Liver (tissue), 9 donors: Measurements from ENCODE around the gene MRPL41. TPM values are rescaled to one million over a fixed set of nuclear protein-coding genes. Genes with fewer than 3 reads are reported as not detected.

ENCODE experiments used
- DNase-seq: peaks from one replicate; pipeline ENCODE4 v3.0.0-alpha.2; 2017; ENCODE audit warnings: low spot score
- H3K27ac ChIP-seq, 2 donors: one replicate each; pipeline ENCODE4 v1.7.0; 2013; ENCODE audit warnings: inconsistent platforms in 2 of 2, low read length in 2 of 2, control low read depth in 1 of 2, low read depth in 1 of 2, mild to moderate bottlenecking in 1 of 2
- H3K27me3 ChIP-seq, 4 donors: one replicate each; pipeline versions ENCODE4 v1.6.1 to v1.7.0; 2013; ENCODE audit warnings: low read length in 3 of 4, inconsistent platforms in 1 of 4, mild to moderate bottlenecking in 1 of 4, moderate library complexity in 1 of 4; ENCODE audit not compliant: control insufficient read depth in 4 of 4, insufficient read depth in 4 of 4
- H3K36me3 ChIP-seq, 4 donors: one replicate each; pipeline versions ENCODE4 v1.6.1 to v1.7.0; 2013; ENCODE audit warnings: low read length in 3 of 4, mild to moderate bottlenecking in 3 of 4, low read depth in 1 of 4, moderate library complexity in 1 of 4; ENCODE audit not compliant: control insufficient read depth in 4 of 4, insufficient read depth in 3 of 4
- H3K4me1 ChIP-seq, 4 donors: one replicate each; pipeline versions ENCODE4 v1.6.1 to v1.7.0; 2013; ENCODE audit warnings: low read length in 3 of 4, mild to moderate bottlenecking in 3 of 4, moderate library complexity in 1 of 4; ENCODE audit not compliant: control insufficient read depth in 4 of 4, insufficient read depth in 4 of 4
- H3K4me3 ChIP-seq, 3 donors: one replicate each; pipeline versions ENCODE4 v1.6.1 to v1.7.0; 2013; ENCODE audit warnings: low read length in 3 of 3, control low read depth in 1 of 3, low read depth in 1 of 3, mild to moderate bottlenecking in 1 of 3
- H3K9ac ChIP-seq, 2 donors: one replicate each; pipeline ENCODE4 v1.7.0; 2013; ENCODE audit warnings: low read length in 2 of 2, mild to moderate bottlenecking in 2 of 2, moderate library complexity in 2 of 2, control low read depth in 1 of 2, low read depth in 1 of 2
- H3K9me3 ChIP-seq, 4 donors: one replicate each; pipeline versions ENCODE4 v1.6.1 to v1.7.0; 2013; ENCODE audit warnings: low read length in 3 of 4; ENCODE audit not compliant: control insufficient read depth in 4 of 4
- ATF3 ChIP-seq: IDR thresholded peaks from 2 replicates; pipeline ENCODE4 v1.6.1; 2016; ENCODE audit warnings: antibody characterized with exemption
- CTCF ChIP-seq: fragments of 150-350 bp; IDR thresholded peaks from 2 replicates; pipeline ENCODE4 v1.5.1; 2017; ENCODE audit warnings: improper control_type of control experiment, low read depth, low read length; ENCODE audit not compliant: missing input control
- EGR1 ChIP-seq, 2 donors: IDR thresholded peaks; 2 replicates each; pipeline ENCODE4 v1.6.1; 2016 to 2018; ENCODE audit warnings: antibody characterized with exemption in 2 of 2, low read depth in 2 of 2
- FOXA2 ChIP-seq: IDR thresholded peaks from 2 replicates; pipeline ENCODE4 v1.6.1; 2016; ENCODE audit warnings: antibody characterized with exemption
- GABPA ChIP-seq, 2 donors: IDR thresholded peaks in 1 of 2; conservative IDR thresholded peaks in 1 of 2; 2 replicates each; pipeline ENCODE4 v1.6.1; 2016; ENCODE audit warnings: antibody characterized with exemption in 2 of 2, mild to moderate bottlenecking in 1 of 2, moderate library complexity in 1 of 2
- HNF4A ChIP-seq, 2 donors: conservative IDR thresholded peaks; 2 replicates each; pipeline ENCODE4 v1.6.1; 2016; ENCODE audit warnings: antibody characterized with exemption in 2 of 2, mild to moderate bottlenecking in 2 of 2
- JUND ChIP-seq, 2 donors: IDR thresholded peaks; 2 replicates each; pipeline ENCODE4 v1.6.1; 2016; ENCODE audit warnings: antibody characterized with exemption in 2 of 2
- NR2F2 ChIP-seq: IDR thresholded peaks from 2 replicates; pipeline ENCODE4 v1.6.1; 2016; ENCODE audit warnings: antibody characterized with exemption
- RAD21 ChIP-seq, 2 donors: IDR thresholded peaks; 2 replicates each; pipeline ENCODE4 v1.6.1; 2016; ENCODE audit warnings: antibody characterized with exemption in 2 of 2, mild to moderate bottlenecking in 2 of 2
- RXRA ChIP-seq, 2 donors: IDR thresholded peaks; 2 replicates each; pipeline ENCODE4 v1.6.1; 2017 to 2018; ENCODE audit warnings: antibody characterized with exemption in 2 of 2, mild to moderate bottlenecking in 1 of 2
- SP1 ChIP-seq: IDR thresholded peaks from 2 replicates; pipeline ENCODE4 v1.6.1; 2018; ENCODE audit warnings: antibody characterized with exemption, mild to moderate bottlenecking
- TAF1 ChIP-seq: conservative IDR thresholded peaks from 2 replicates; pipeline ENCODE4 v1.6.1; 2016; ENCODE audit warnings: antibody characterized with exemption, mild to moderate bottlenecking
- YY1 ChIP-seq: IDR thresholded peaks from 2 replicates; pipeline ENCODE4 v1.6.1; 2016; ENCODE audit warnings: antibody characterized with exemption, mild to moderate bottlenecking
- ZBTB33 ChIP-seq: IDR thresholded peaks from 2 replicates; pipeline ENCODE4 v1.6.1; 2016; ENCODE audit warnings: antibody characterized with exemption
- WGBS: extraction: QIAGEN DNeasy Blood & Tissue Kit; methylation state at CpG from one replicate; pipeline ENCODE4 v1.1.7; 2013; 5-methylcytosine and 5-hydroxymethylcytosine counted together
- polyA plus RNA-seq, 2 donors: library from polyadenylated mRNA; stranded (reverse) in 1 of 2; unstranded in 1 of 2; fragments of 200-250 nt in 1 of 2; fragments of >200 nt in 1 of 2; fragmentation: Nextera tagmentation in 1 of 2; extraction: Ambion mirVana in 1 of 2; gene quantifications; one replicate each; pipeline versions ENCODE4 v1.2.1 to v1.2.3, GENCODE V29; 2013 to 2015
- total RNA-seq, 2 donors: library from RNA; depleted of rRNA; stranded (reverse); fragments of >200 nt; gene quantifications; one replicate each; pipeline ENCODE4 v1.2.3, GENCODE V29; 2014
- TF ChIP-seq, protein P1 (sequence below): IDR thresholded peaks from 2 replicates; pipeline ENCODE4 v1.6.1; 2016; ENCODE audit warnings: antibody characterized with exemption
- TF ChIP-seq, protein P2 (sequence below): IDR thresholded peaks from 2 replicates; pipeline ENCODE4 v1.6.1; 2016; ENCODE audit warnings: antibody characterized with exemption, mild to moderate bottlenecking
- donor health status: healthy.
- donor health status: healthy.
- donor health status: healthy.
- donor health status: healthy.
- donor health status: healthy.

The MRPL41 gene
- total and polyA plus RNA-seq, 4 donors = 31.7 to 120 (median 49.3) TPM

DNA sequence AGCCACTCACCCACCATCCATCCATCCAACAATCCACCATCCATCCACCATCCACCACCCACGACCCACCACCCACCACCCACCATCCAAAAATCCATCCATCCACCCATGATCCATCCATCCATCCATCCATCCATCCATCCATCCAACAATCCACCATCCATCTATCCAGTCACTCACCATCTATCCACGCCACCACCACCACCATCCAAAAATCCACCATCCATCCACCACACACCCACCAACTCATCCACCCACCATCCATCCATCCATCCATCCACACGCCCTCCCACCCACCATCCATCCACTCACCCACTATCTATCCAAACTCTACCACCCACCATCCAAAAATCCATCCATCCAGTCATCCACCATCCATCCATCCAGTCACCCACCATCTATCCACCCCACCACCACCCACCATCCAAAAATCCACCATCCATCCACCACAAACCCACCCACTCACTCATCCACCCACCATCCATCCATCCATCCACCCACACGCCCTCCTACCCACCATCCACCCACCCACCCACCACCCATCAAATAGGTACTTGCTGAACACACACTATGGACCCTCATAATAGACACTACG lies 18.0 kb downstream of the MRPL41 start:
- Histone ChIP-seq H3K4me1 (no peaks in the 10 kb centered on the region), H3K36me3 (peaks cover 7 to 23% (median 10%) of the 10 kb centered on the region in 4 donors), H3K27me3 (no peaks in the 10 kb centered on the region), H3K9ac (no peak overlapping the region), H3K9me3 (no peaks in the 10 kb centered on the region), H3K27ac (no peak overlapping the region), H3K4me3 (no peak overlapping the region)
- no peak for DNase-seq
- TF ChIP-seq ATF3 = no peak
- WGBS = 94% methylated on average over 5 of the region's 5 CpGs

GRCh38 chr9:137570566-137570965 lies 18.9 kb downstream of the MRPL41 start:
- no peak overlapping the region for H3K27ac ChIP-seq
- DNase-seq = no peak
- H3K4me3 ChIP-seq = no peak overlapping the region
- H3K9ac ChIP-seq = no peak overlapping the region
- peaks cover 5 to 29% (median 10%) of the 10 kb centered on the region in 4 donors for H3K36me3 ChIP-seq
- H3K27me3 ChIP-seq = no peaks in the 10 kb centered on the region
- 97% methylated on average over 3 of the region's 3 CpGs for WGBS
- TF ChIP-seq RAD21 (IDR thresholded peaks at IDR 0.05) (no peak), RXRA (IDR thresholded peaks at IDR 0.05) (no peak), GABPA (IDR thresholded peaks at IDR 0.05 in 1 of 2, conservative IDR thresholded peaks at IDR 0.05 in 1 of 2) (no peak)
- TF ChIP-seq, protein P1, sequence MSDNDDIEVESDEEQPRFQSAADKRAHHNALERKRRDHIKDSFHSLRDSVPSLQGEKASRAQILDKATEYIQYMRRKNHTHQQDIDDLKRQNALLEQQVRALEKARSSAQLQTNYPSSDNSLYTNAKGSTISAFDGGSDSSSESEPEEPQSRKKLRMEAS = no peak
- TF ChIP-seq, protein P2, sequence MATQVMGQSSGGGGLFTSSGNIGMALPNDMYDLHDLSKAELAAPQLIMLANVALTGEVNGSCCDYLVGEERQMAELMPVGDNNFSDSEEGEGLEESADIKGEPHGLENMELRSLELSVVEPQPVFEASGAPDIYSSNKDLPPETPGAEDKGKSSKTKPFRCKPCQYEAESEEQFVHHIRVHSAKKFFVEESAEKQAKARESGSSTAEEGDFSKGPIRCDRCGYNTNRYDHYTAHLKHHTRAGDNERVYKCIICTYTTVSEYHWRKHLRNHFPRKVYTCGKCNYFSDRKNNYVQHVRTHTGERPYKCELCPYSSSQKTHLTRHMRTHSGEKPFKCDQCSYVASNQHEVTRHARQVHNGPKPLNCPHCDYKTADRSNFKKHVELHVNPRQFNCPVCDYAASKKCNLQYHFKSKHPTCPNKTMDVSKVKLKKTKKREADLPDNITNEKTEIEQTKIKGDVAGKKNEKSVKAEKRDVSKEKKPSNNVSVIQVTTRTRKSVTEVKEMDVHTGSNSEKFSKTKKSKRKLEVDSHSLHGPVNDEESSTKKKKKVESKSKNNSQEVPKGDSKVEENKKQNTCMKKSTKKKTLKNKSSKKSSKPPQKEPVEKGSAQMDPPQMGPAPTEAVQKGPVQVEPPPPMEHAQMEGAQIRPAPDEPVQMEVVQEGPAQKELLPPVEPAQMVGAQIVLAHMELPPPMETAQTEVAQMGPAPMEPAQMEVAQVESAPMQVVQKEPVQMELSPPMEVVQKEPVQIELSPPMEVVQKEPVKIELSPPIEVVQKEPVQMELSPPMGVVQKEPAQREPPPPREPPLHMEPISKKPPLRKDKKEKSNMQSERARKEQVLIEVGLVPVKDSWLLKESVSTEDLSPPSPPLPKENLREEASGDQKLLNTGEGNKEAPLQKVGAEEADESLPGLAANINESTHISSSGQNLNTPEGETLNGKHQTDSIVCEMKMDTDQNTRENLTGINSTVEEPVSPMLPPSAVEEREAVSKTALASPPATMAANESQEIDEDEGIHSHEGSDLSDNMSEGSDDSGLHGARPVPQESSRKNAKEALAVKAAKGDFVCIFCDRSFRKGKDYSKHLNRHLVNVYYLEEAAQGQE = no peak
- H3K9me3 ChIP-seq = no peaks in the 10 kb centered on the region
- peaks cover 0 to 2% (median 0%) of the 10 kb centered on the region in 4 donors for H3K4me1 ChIP-seq

GRCh38 chr9:137574192-137574591 lies 22.5 kb downstream of the MRPL41 start:
- Histone ChIP-seq H3K27ac (no peak overlapping the region), H3K27me3 (no peaks in the 10 kb centered on the region), H3K9ac (no peak overlapping the region), H3K36me3 (peaks cover 7 to 32% (median 10%) of the 10 kb centered on the region in 4 donors), H3K4me3 (no peak overlapping the region), H3K4me1 (peaks cover 4 to 25% (median 18%) of the 10 kb centered on the region in 4 donors), H3K9me3 (no peaks in the 10 kb centered on the region)
- WGBS = 94% methylated on average over 10 of the region's 10 CpGs
- DNase-seq = no peak
- TF ChIP-seq YY1 (no peak), CTCF (no peak), FOXA2 (no peak), HNF4A (conservative IDR thresholded peaks at IDR 0.05) (no peak), SP1 (no peak), RAD21 (IDR thresholded peaks at IDR 0.05) (no peak), EGR1 (IDR thresholded peaks at IDR 0.05; ENCODE audit: low read depth in 2 of 2) (no peak), ZBTB33 (no peak), TAF1 (no peak), NR2F2 (no peak), JUND (IDR thresholded peaks at IDR 0.05) (no peak), GABPA (IDR thresholded peaks at IDR 0.05 in 1 of 2, conservative IDR thresholded peaks at IDR 0.05 in 1 of 2) (no peak), ATF3 (no peak)
